ENCODE measurements around the gene BBLN.

The BBLN gene

GRCh38 chr9:128206916-128207910 lies 47.1 kb downstream of the BBLN start:
- no peak for DNase-seq (ENCODE audit: low read depth, low spot score)

GRCh38 chr9:128208386-128208785 lies 48.3 kb downstream of the BBLN start:
- no peak for DNase-seq (ENCODE audit: low read depth, low spot score)
- H3K27ac ChIP-seq, result no peak overlapping the region

More at GRCh38 chr9:128206916-128207910, 47.1 kb downstream of the BBLN start:
- no peak overlapping the region for H3K27ac ChIP-seq

DNA sequence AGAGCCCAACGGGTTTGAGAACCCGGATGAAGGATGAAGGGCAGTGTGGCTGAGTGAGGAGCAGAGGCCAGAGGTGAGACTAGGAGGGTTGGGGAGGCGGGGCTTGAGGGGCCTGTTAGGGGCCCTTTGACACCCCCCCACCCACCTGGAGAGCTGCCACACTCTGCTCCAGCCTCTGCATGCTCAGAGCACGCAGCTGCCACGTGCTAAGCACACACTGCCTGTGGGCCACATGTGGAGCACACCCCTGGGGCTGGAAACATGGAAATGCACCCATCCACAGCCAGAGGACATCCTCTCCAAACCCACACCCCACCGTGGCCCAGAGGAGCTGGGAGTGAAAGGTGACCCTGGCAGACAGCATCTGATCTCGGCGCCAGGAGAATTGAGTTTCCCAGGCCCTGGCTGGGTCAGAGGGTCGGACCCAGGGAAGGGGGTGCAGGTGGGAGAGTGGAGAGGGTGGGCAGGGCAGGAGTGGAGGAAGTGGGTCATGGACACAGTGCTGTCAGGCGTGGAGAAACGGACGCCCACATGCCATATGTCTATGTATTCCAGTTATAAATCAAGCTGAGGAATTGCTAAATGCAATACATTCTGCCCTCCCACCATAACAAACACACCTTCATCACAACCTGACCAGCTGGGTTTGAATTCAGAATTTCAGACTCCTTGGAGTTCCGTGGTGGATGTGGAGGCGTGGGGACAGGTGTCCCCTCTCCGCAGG lies 49.0 kb downstream of the BBLN start:
- DNase-seq (ENCODE audit: low read depth, low spot score), result no peak
- H3K27ac ChIP-seq, result no peak overlapping the region

DNA sequence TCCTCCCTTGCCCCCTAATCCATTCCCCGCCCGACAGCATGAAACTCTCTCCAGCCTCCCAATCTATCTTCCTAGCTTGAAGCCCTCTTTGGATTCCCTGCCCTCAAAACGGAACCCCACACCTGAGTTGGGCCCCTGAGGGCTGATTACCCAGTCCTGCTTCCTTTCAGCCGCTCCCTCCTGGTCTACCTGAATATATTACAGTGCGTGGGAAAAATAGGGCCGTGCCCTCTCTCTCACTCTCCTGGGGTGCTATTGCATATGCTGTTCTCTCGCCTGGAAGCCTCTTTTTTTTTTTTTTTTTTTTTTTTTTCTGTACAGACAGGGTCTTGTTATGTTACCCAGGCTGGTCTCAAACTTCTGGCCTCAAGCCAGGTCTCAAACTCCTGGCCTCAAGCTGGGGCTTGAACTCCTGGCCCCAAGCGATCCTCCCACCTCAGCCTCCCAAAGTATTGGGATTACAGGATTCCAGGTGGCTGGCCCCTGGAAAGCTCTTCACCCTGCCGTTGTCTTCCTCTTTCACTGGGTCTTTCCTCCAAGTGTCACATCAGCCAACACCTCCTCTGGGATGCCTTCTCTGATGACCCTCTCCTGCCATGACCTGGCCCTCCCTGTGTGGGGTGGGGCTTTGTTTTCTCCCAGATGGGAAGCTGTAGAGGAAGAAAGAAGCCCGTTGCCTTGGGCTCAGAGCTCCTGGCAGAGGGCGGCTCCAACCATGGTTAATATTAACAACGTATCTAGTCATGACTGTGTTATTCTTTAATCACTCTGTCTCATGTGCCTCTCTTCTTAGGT lies 51.3 kb downstream of the BBLN start:
- no peak overlapping the region for H3K27ac ChIP-seq
- no peak for DNase-seq (ENCODE audit: low read depth, low spot score)

GRCh38 chr9:128211981-128212281 lies 51.9 kb downstream of the BBLN start:
- no peak for DNase-seq (ENCODE audit: low read depth, low spot score)
- H3K27ac ChIP-seq, result no peak overlapping the region

Measured in epithelial cell of prostate (primary cell).